ENCODE measurements around the gene WFDC2. TPM values are rescaled to one million over a fixed set of nuclear protein-coding genes. Genes with fewer than 3 reads are reported as not detected.

The WFDC2 gene, protein sequence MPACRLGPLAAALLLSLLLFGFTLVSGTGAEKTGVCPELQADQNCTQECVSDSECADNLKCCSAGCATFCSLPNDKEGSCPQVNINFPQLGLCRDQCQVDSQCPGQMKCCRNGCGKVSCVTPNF
- total RNA-seq, result 2.4 TPM

DNA sequence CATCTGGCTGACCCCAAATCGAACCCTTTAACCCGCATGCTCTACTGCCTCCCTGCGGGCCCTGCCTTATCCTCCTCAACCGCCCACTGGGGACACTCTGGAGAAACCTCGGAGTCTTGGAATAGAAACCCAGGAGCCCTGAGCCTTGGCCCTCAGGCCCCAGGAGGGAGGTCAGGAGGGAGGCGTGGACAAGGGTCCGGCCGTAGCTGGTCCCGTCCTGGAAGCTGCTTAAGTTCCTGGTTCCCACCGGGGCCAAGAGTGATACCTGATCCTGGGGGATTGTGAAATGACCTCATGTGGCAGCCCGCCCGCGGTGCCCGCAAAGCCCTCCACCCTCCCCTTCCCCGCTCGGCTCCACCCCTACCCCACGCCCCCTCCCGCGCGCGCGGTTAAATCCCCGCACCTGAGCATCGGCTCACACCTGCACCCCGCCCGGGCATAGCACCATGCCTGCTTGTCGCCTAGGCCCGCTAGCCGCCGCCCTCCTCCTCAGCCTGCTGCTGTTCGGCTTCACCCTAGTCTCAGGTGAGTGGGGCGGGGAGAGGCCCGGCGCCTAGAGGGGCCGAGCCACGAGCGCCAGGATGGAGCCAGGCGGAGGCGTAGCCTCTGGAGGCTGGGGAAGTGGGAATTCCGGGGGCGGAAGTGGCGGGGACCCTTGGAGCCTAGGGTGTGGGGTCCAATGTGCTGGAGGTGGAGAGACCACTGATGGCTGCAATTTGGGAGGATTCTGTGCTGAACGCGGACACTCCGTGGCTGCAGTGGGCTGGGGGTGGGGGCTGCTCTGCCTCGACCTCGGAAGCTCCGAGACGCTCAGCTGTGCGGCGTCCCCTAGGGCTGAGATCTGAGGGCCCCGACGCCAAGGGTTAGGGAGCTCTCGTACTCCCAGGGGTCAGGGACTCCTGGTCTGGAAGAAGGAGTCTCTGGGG, at the start of gene WFDC2:
Gene WFDC2, plus strand, starts transcription at position 418 of the 926 bp plus-strand sequence. Its CDS starts 29 bp downstream, at position 447.

GRCh38 chr20:45515147-45515913, 45.8 kb downstream of the WFDC2 start, which contains the start of gene SPINT3:
SPINT3 (minus strand) TSS chr20:45515622; CDS start chr20:45515608, 14 bp downstream.

Other genes with a start within 250 kb of the WFDC2 start
- gene SEMG2, start 248.4 kb upstream of the WFDC2 start, total RNA-seq, result not detected
- gene SLPI, start 215.2 kb upstream of the WFDC2 start, total RNA-seq, result 61.1 TPM
- not detected for gene RBPJL, start 162.9 kb upstream of the WFDC2 start, total RNA-seq
- gene MATN4, start 161.5 kb upstream of the WFDC2 start, total RNA-seq, result 11.4 TPM
- 42.4 TPM for gene SDC4, start 121.3 kb upstream of the WFDC2 start, total RNA-seq
- gene SYS1, start 106.6 kb upstream of the WFDC2 start, total RNA-seq, result 32.8 TPM
- not detected for gene TP53TG5, start 91.4 kb upstream of the WFDC2 start, total RNA-seq
- 13.4 TPM for gene DBNDD2, start 61.5 kb upstream of the WFDC2 start, total RNA-seq
- gene PIGT, start 53.6 kb upstream of the WFDC2 start, total RNA-seq, result 26.3 TPM
- not detected for gene SPINT3, start 45.9 kb downstream of the WFDC2 start, total RNA-seq
- gene WFDC6, start 69.7 kb downstream of the WFDC2 start, total RNA-seq, result not detected
- gene EPPIN, start 77.6 kb downstream of the WFDC2 start, total RNA-seq, result not detected
- gene WFDC8, start 109.5 kb downstream of the WFDC2 start, total RNA-seq, result not detected
- gene WFDC10A, start 160.0 kb downstream of the WFDC2 start, total RNA-seq, result not detected
- not detected for gene WFDC9, start 161.5 kb downstream of the WFDC2 start, total RNA-seq
- not detected for gene WFDC11, start 200.5 kb downstream of the WFDC2 start, total RNA-seq
- gene WFDC13, start 232.3 kb downstream of the WFDC2 start, total RNA-seq, result not detected
- not detected for gene WFDC10B, start 235.3 kb downstream of the WFDC2 start, total RNA-seq

All from camera-type eye (tissue), 1 donor.